Mucosa of rectum (tissue), 2 donors: Measurements from ENCODE around the gene TGFBR1.

Experiments used
- H3K27ac ChIP-seq, 2 donors: one replicate each; pipeline ENCODE4 v1.7.0; 2013; ENCODE audit warnings: inconsistent platforms in 2 of 2, low read depth in 2 of 2, low read length in 2 of 2
- H3K27me3 ChIP-seq, 2 donors: one replicate each; pipeline ENCODE4 v1.7.0; 2013; ENCODE audit warnings: low read length in 2 of 2; ENCODE audit not compliant: control insufficient read depth in 2 of 2, insufficient read depth in 2 of 2
- H3K36me3 ChIP-seq, 2 donors: one replicate each; pipeline ENCODE4 v1.7.0; 2013; ENCODE audit warnings: low read length in 2 of 2; ENCODE audit not compliant: control insufficient read depth in 2 of 2, insufficient read depth in 2 of 2
- H3K4me1 ChIP-seq, 2 donors: one replicate each; pipeline ENCODE4 v1.7.0; 2013; ENCODE audit warnings: low read length in 2 of 2, mild to moderate bottlenecking in 1 of 2; ENCODE audit not compliant: control insufficient read depth in 2 of 2, insufficient read depth in 2 of 2
- H3K4me3 ChIP-seq, 2 donors: one replicate each; pipeline ENCODE4 v1.7.0; 2013; ENCODE audit warnings: low read length in 2 of 2
- H3K9ac ChIP-seq, 2 donors: one replicate each; pipeline ENCODE4 v1.7.0; 2013; ENCODE audit warnings: low read length in 2 of 2, low read depth in 1 of 2, mild to moderate bottlenecking in 1 of 2
- H3K9me3 ChIP-seq, 2 donors: one replicate each; pipeline ENCODE4 v1.7.0; 2013; ENCODE audit warnings: low read length in 2 of 2; ENCODE audit not compliant: control insufficient read depth in 2 of 2
- donor health status: healthy.
- donor health status: Normal muscosa, but diverticular disease.

TGFBR1 gene

DNA sequence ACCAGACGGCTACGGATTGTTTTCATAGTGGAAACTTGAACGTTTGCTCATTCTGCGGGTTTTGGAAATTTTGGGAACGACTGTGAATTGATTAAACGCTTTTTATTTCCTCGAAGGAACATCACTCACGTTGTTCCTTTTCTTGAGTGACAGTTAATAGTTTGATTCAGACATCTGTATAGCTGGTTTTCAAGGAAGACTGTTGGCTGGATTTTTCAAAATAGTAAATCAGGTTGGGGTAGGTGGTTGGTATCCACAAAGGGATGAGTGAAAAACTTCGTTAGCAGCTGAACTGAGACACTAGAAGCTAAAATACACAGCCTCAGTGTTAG, 1.1 kb downstream of the TGFBR1 start:
- H3K9ac ChIP-seq = peak overlapping the region; percentile 66 to 75
- H3K27me3 ChIP-seq = peaks cover 0 to 3% of the 10 kb centered on the region in 2 donors
- no peaks in the 10 kb centered on the region for H3K9me3 ChIP-seq
- H3K4me3 ChIP-seq = peak overlapping the region; percentile 60 to 74
- peaks cover 4 to 16% of the 10 kb centered on the region in 2 donors for H3K4me1 ChIP-seq
- H3K27ac ChIP-seq = peak overlapping the region; percentile 81 to 86
- H3K36me3 ChIP-seq = no peaks in the 10 kb centered on the region

DNA sequence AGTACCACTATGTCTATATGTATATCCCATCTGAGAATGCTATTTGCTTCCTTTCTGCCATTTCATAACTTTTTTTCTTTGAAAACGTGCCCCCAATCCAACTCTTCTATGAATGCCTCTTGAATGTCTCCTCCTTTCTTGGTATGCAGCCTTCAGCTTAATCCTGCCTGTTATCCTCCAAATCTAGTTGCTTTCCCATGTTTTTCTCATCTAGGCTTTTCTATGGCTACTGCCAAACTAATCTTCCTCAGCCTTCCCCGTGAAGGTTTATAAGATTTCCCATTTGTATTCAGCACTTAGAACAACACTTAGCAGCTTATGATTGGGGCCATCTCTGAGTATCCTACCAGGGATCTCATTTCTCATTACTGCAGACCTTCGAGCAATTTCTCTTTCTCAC, 2.5 kb downstream of the TGFBR1 start:
- peak overlapping the region in 1 of 2 donors; percentile 27 for H3K27ac ChIP-seq
- H3K4me1 ChIP-seq = peaks cover 4 to 20% of the 10 kb centered on the region in 2 donors
- peak overlapping the region in 1 of 2 donors; percentile 23 for H3K4me3 ChIP-seq
- H3K27me3 ChIP-seq = peaks cover 0 to 3% of the 10 kb centered on the region in 2 donors
- H3K9ac ChIP-seq = no peak overlapping the region
- H3K9me3 ChIP-seq = no peaks in the 10 kb centered on the region
- no peaks in the 10 kb centered on the region for H3K36me3 ChIP-seq

DNA sequence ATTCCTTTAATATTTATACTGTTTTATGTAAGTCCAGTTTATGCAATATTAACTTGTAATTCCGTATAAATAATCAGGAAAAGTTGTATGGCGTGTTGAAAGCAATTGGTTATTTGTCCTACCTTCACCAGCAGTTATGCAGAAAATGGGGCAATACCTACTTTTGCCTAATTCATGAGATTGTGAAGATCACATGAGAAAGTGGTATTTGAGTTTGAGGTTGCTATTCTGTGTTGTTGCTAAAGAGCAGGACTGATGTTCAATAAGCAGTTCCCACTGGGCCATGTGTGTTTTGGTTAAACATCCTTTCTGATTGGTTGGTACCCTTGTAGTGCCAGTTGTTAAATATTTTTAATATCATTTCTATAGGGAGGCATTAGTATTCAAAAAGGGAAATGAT, 3.2 kb downstream of the TGFBR1 start:
- H3K9ac ChIP-seq = no peak overlapping the region
- peaks cover 0 to 3% of the 10 kb centered on the region in 2 donors for H3K27me3 ChIP-seq
- no peak overlapping the region for H3K4me3 ChIP-seq
- H3K4me1 ChIP-seq = peaks cover 4 to 26% of the 10 kb centered on the region in 2 donors
- H3K27ac ChIP-seq = peak overlapping the region in 1 of 2 donors; percentile 27
- H3K36me3 ChIP-seq = no peaks in the 10 kb centered on the region
- no peaks in the 10 kb centered on the region for H3K9me3 ChIP-seq

DNA sequence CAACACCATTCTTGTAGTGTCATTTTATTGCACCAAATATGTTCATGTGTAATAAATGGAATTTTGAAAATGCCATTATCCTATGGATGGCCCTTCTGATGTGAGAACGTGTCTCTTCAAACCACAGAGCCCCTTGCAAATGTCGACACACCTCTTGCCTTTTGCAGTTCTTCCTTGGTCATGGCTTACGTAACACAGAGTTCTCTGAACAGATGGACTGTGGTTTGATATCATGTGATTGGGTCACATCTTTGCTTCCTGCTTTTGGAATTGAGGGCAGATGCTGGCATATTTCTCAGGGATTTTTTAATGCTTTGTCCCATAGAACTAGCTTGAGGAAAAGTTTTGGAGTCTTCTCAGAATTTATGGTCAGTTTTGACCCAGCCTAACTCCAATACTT, 4.6 kb downstream of the TGFBR1 start:
- H3K27me3 ChIP-seq = no peaks in the 10 kb centered on the region
- no peak overlapping the region for H3K4me3 ChIP-seq
- H3K9me3 ChIP-seq = no peaks in the 10 kb centered on the region
- H3K27ac ChIP-seq = no peak overlapping the region
- H3K9ac ChIP-seq = no peak overlapping the region
- peaks cover 0 to 22% of the 10 kb centered on the region in 2 donors for H3K4me1 ChIP-seq
- no peaks in the 10 kb centered on the region for H3K36me3 ChIP-seq

DNA sequence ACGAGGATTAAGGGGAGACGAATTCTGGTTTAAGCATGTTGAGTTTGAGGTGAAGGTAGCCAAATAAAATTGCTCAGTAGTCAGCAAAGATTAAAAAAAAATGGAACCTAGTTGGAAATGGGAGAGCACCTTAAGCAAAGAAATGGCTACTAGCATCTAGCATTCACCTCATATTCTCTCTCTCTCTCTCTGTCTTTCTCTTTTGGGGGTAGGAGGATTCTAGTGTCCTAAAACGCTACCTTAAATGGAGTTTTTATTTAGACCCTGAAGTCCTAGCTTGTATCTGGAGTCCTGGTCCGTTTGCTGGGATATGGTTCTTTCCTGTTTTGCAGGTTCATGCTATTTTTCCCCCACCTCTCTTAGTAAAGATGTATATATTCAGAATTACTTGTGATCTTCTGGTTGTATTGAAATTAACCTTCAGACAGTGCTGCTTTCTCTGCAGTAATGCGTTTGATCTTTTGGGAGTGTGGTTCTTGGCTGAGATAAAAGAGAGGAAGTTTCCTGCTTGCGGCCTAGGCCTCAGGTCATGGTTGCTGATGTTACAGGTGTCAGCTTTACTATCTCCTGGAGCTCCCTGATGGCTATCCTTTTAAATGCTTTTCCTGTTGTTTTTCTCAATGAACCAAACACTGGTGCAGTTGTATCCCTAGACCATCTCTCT, 8.0 kb downstream of the TGFBR1 start:
- no peak overlapping the region for H3K9ac ChIP-seq
- H3K27me3 ChIP-seq = no peaks in the 10 kb centered on the region
- H3K4me3 ChIP-seq = no peak overlapping the region
- H3K27ac ChIP-seq = no peak overlapping the region
- no peaks in the 10 kb centered on the region for H3K9me3 ChIP-seq
- no peaks in the 10 kb centered on the region for H3K36me3 ChIP-seq
- peaks cover 0 to 20% of the 10 kb centered on the region in 2 donors for H3K4me1 ChIP-seq

DNA sequence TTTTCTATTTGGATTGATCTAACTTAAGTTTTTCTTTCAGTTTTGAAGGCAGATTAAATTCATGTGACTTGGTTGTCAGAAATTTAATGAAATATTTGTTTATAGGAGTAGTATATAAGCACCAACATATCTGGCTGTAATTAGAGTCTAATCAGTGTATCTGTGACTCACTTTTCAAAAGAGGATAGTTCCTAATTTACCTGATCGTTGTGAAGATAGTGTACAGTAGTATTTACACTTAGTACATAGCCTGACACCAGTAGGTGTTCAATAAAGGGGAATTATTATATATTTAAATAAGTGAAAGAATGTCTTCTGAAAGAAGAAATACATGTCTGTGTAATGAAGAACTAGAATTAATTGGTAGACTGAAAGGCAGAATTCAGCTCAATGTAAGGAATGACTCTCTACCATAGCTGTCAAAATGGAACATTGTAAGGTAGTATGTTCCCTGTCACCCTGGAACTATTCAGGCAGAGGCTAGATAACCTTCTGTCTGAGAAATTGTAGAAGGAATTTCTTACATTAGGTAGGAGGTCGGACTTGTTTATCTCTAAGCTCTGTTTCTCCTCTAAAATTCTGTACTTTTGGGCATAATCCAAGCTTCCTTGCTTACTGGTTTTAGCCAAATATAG, 8.6 kb downstream of the TGFBR1 start:
- H3K27me3 ChIP-seq = no peaks in the 10 kb centered on the region
- H3K36me3 ChIP-seq = no peaks in the 10 kb centered on the region
- no peaks in the 10 kb centered on the region for H3K9me3 ChIP-seq
- H3K4me3 ChIP-seq = no peak overlapping the region
- H3K27ac ChIP-seq = no peak overlapping the region
- no peak overlapping the region for H3K9ac ChIP-seq
- peaks cover 0 to 20% of the 10 kb centered on the region in 2 donors for H3K4me1 ChIP-seq

DNA sequence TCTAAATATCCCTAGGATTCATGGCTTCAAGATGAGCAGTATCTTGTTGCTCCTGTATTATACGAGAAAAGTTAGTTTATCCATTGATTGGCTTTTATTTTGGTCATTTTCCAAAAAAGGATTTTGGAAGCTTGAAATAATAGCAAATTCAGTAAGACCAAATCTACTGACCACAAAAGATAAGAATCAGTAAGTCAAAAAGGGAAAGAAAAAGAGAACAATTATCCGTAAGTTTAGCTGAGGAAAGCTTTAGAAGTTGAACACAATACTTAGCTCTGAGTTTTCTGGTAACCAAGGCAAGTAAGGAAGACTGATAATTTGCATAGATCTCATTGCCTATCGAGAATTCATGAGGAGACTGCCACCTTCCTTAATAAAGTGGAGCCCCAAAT, 9.1 kb downstream of the TGFBR1 start:
- no peaks in the 10 kb centered on the region for H3K36me3 ChIP-seq
- no peak overlapping the region for H3K4me3 ChIP-seq
- H3K27me3 ChIP-seq = no peaks in the 10 kb centered on the region
- H3K27ac ChIP-seq = no peak overlapping the region
- no peak overlapping the region for H3K9ac ChIP-seq
- peaks cover 0 to 20% of the 10 kb centered on the region in 2 donors for H3K4me1 ChIP-seq
- no peaks in the 10 kb centered on the region for H3K9me3 ChIP-seq

DNA sequence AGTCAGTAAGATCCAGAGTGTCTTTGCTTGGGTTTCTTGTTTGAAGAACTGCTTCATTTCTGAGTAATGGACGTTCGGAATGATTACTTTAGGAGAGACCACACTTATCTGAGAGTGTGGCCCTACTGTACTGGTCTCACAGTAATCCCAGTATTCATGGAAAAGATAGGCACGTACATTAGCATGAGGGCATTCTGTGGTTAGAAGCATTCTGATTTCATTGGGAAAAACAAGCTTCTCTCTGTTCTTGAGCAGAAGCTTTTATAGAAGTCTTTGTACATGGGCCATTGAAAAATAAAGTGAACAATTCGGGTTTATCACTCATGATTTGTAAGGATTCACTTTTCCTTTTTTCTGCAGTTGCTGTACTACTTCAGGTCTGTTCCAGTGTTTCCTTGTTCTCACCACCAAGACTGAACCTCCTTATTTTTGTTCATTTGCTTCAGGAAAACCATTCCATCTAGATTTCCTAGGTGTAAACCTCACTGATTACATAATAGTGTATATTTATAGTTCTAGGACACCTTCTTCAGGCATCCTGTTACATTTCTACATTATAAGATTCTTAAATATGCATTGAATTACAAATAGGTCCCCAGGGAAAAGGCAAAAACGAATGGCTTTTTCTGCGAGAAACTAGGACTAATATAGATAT, 10.1 kb downstream of the TGFBR1 start:
- H3K36me3 ChIP-seq = no peaks in the 10 kb centered on the region
- no peak overlapping the region for H3K27ac ChIP-seq
- no peak overlapping the region for H3K9ac ChIP-seq
- no peaks in the 10 kb centered on the region for H3K27me3 ChIP-seq
- H3K4me1 ChIP-seq = peaks cover 0 to 20% of the 10 kb centered on the region in 2 donors
- no peaks in the 10 kb centered on the region for H3K9me3 ChIP-seq
- no peak overlapping the region for H3K4me3 ChIP-seq

DNA sequence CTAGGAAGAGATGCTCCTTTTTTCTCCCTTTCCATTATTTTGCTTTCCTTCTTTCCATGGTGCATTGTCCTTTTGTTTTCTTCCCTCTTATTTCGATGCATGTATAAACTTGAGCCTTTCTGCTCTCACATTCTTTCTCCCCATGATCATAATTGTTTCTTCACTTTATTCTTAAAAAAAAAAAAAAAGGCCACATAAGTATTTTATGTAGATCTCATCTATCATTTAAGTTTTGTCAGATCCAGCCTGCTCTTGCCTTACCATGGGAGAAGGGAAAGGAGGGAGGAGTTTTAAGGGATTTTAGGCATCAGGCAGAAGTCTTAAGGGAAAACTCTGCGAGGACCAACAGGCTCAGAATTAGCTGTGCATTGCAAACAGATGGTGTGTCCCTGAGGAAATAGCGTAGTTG, 11.1 kb downstream of the TGFBR1 start:
- no peaks in the 10 kb centered on the region for H3K36me3 ChIP-seq
- H3K27me3 ChIP-seq = no peaks in the 10 kb centered on the region
- H3K9me3 ChIP-seq = no peaks in the 10 kb centered on the region
- peak overlapping the region in 1 of 2 donors; percentile 27 for H3K9ac ChIP-seq
- H3K4me1 ChIP-seq = peaks cover 0 to 18% of the 10 kb centered on the region in 2 donors
- H3K27ac ChIP-seq = no peak overlapping the region
- no peak overlapping the region for H3K4me3 ChIP-seq

DNA sequence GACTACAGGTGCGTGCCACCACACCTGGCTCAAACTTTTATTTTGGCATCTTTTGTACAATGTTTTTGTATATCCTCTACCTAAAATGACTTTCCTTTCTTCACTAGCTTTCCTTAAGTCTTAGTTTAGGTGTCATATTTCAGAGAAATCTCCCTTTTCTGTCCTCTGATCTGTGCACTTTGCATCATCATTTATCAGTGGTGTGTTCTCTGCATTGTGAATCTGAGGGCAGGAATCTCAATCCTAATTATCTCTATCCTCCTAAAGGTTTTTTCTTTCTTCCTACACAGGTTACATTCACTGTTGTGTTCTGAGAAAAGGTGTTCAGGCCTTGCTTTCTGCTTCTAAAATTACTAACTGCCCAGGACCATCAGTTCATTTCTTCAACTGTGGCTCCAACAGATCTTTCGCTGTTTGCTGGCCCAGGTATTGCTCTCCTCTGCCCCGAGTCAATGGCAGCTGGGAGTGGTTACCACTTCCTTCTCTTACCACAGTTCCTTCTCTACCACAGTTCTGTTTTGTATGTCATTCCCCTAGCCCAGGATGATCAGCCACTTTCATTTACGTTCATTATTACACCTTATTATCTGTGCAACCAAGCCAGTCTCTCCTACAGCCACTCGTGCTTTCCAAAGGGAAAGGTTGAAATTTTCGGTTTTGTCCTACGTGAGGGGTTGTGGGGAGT, 14.0 kb downstream of the TGFBR1 start:
- H3K4me1 ChIP-seq = peaks cover 0 to 5% of the 10 kb centered on the region in 2 donors

More for the DNA sequence above, 14.0 kb downstream of the TGFBR1 start:
- H3K9me3 ChIP-seq = no peaks in the 10 kb centered on the region
- no peak overlapping the region for H3K9ac ChIP-seq
- H3K4me3 ChIP-seq = no peak overlapping the region
- no peaks in the 10 kb centered on the region for H3K27me3 ChIP-seq
- H3K36me3 ChIP-seq = no peaks in the 10 kb centered on the region
- no peak overlapping the region for H3K27ac ChIP-seq
